WTC11 (cell line): ENCODE measurements around the gene RTP3. TPM values are rescaled to one million over a fixed set of nuclear protein-coding genes. Genes with fewer than 3 reads are reported as not detected.
A peak's percentile ranks its signal among the peaks of the same experiment; 100 is the strongest.

Experiments used
- ATAC-seq: fragments of 200-7000 bp; cut with Tn5 transposase; 2 replicates; pipeline ENCODE4 v1.10.0; 2021; ENCODE audit warnings: mild to moderate bottlenecking, moderate library complexity
- CTCF ChIA-PET: fragments of 300-600 bp; sonication (Branson Sonifier 250); formaldehyde crosslinking; loops from one replicate; lab custom pipeline; 2021; ENCODE audit warnings: antibody characterized with exemption; lab: Charles Lee
- POLR2A ChIA-PET: fragments of 350-600 bp; sonication (Branson Sonifier 250); formaldehyde crosslinking; loops from one replicate; lab custom pipeline; 2021; ENCODE audit warnings: antibody characterized with exemption; lab: Charles Lee
- DNase-seq: peaks from one replicate; pipeline ENCODE4 v3.0.0; 2021; ENCODE audit warnings: low spot score
- H3K27ac Mint-ChIP-seq: 2 replicates; pipeline ENCODE4 v1.8.0; 2021; ENCODE audit warnings: mixed read lengths
- H3K27me3 Mint-ChIP-seq: 2 replicates; pipeline ENCODE4 v1.8.0; 2021; ENCODE audit warnings: low read depth, mild to moderate bottlenecking, moderate library complexity, mixed read lengths
- H3K36me3 Mint-ChIP-seq: 2 replicates; pipeline ENCODE4 v1.8.0; 2021; ENCODE audit warnings: mixed read lengths
- H3K4me1 Mint-ChIP-seq: 2 replicates; pipeline ENCODE4 v1.8.0; 2022; ENCODE audit warnings: mixed read lengths
- H3K4me3 Mint-ChIP-seq: 2 replicates; pipeline ENCODE4 v1.8.0; 2021; ENCODE audit warnings: mild to moderate bottlenecking, moderate library complexity, mixed read lengths
- H3K9me3 Mint-ChIP-seq: 2 replicates; pipeline ENCODE4 v1.8.0; 2021; ENCODE audit warnings: mixed read lengths
- AR ChIP-seq: fragments of 250-450 bp; sonication (Bioruptor Pico); IDR thresholded peaks from 2 replicates; pipeline ENCODE4 v1.9.0; 2021; ENCODE audit warnings: mild to moderate bottlenecking
- ATF1 ChIP-seq: sonication (generic); formaldehyde crosslinking; IDR thresholded peaks from 2 replicates; pipeline ENCODE4 v1.8.1; 2023; ENCODE audit warnings: mild to moderate bottlenecking, moderate library complexity, missing genetic modification reagents
- ATF2 ChIP-seq: sonication (generic); formaldehyde crosslinking; IDR thresholded peaks from 2 replicates; pipeline ENCODE4 v1.8.1; 2022; ENCODE audit warnings: low read depth, missing genetic modification reagents, borderline replicate concordance
- CBFB ChIP-seq: sonication (generic); formaldehyde crosslinking; IDR thresholded peaks from 2 replicates; pipeline ENCODE4 v1.8.1; 2022; ENCODE audit warnings: mild to moderate bottlenecking, low read depth, missing genetic modification reagents
- ELF4 ChIP-seq: sonication (generic); formaldehyde crosslinking; IDR thresholded peaks from 2 replicates; pipeline ENCODE4 v1.8.1; 2022; ENCODE audit warnings: low read depth, mild to moderate bottlenecking, moderate library complexity, missing genetic modification reagents
- ESRRA ChIP-seq: sonication (generic); formaldehyde crosslinking; IDR thresholded peaks from 2 replicates; pipeline ENCODE4 v1.8.1; 2022; ENCODE audit warnings: mild to moderate bottlenecking, missing genetic modification reagents, borderline replicate concordance
- ETV6 ChIP-seq: sonication (generic); formaldehyde crosslinking; IDR thresholded peaks from 2 replicates; pipeline ENCODE4 v1.8.1; 2022; ENCODE audit warnings: mild to moderate bottlenecking, missing genetic modification reagents
- FOXP1 ChIP-seq: sonication (generic); formaldehyde crosslinking; IDR thresholded peaks from 2 replicates; pipeline ENCODE4 v1.8.0; 2022; ENCODE audit warnings: missing genetic modification reagents, mild to moderate bottlenecking, moderate library complexity, borderline replicate concordance
- MXD4 ChIP-seq: fragments of 250-450 bp; sonication (Bioruptor Pico); IDR thresholded peaks from 2 replicates; pipeline ENCODE4 v1.8.0; 2021; ENCODE audit warnings: mild to moderate bottlenecking, moderate library complexity, borderline replicate concordance
- MYBL2 ChIP-seq: sonication (generic); formaldehyde crosslinking; IDR thresholded peaks from 2 replicates; pipeline ENCODE4 v1.8.1; 2023; ENCODE audit warnings: mild to moderate bottlenecking, moderate library complexity, missing genetic modification reagents
- NFYB ChIP-seq: sonication (generic); formaldehyde crosslinking; conservative IDR thresholded peaks from 2 replicates; pipeline ENCODE4 v1.8.0; 2022; ENCODE audit warnings: low read depth, missing genetic modification reagents
- PRRX2 ChIP-seq: fragments of 250-450 bp; sonication (Bioruptor Pico); IDR thresholded peaks from 2 replicates; pipeline ENCODE4 v1.8.0; 2021; ENCODE audit warnings: mild to moderate bottlenecking
- RORB ChIP-seq: fragments of 250-450 bp; sonication (Bioruptor Pico); IDR thresholded peaks from 2 replicates; pipeline ENCODE4 v1.9.0; 2021; ENCODE audit warnings: mild to moderate bottlenecking
- SMAD4 ChIP-seq: sonication (generic); formaldehyde crosslinking; IDR thresholded peaks from 2 replicates; pipeline ENCODE4 v1.8.0; 2022; ENCODE audit warnings: mild to moderate bottlenecking, missing genetic modification reagents
- STAT6 ChIP-seq: sonication (generic); formaldehyde crosslinking; conservative IDR thresholded peaks from 2 replicates; pipeline ENCODE4 v1.8.1; 2023; ENCODE audit warnings: mild to moderate bottlenecking, low read depth, missing genetic modification reagents, moderate library complexity
- ZNF138 ChIP-seq: sonication (generic); formaldehyde crosslinking; conservative IDR thresholded peaks from 2 replicates; pipeline ENCODE4 v1.8.1; 2022; ENCODE audit warnings: mild to moderate bottlenecking, moderate library complexity, missing genetic modification reagents
- ZNF219 ChIP-seq: sonication (generic); formaldehyde crosslinking; IDR thresholded peaks from 2 replicates; pipeline ENCODE4 v1.8.0; 2023; ENCODE audit warnings: missing genetic modification reagents, mild to moderate bottlenecking, borderline replicate concordance
- ZNF281 ChIP-seq: sonication (generic); formaldehyde crosslinking; IDR thresholded peaks from 2 replicates; pipeline ENCODE4 v1.8.0; 2023; ENCODE audit warnings: mild to moderate bottlenecking, missing genetic modification reagents
- ZNF416 ChIP-seq: fragments of 250-450 bp; sonication (Bioruptor Pico); IDR thresholded peaks from 2 replicates; pipeline ENCODE4 v1.9.0; 2021; ENCODE audit warnings: mild to moderate bottlenecking, inconsistent platforms
- total RNA-seq: library from RNA; stranded (reverse); gene quantifications from 3 replicates; pipeline ENCODE4 v1.2.3, GENCODE V29; 2021

The RTP3 gene
- total RNA-seq, 1 experiment from 2014 or later: not detected

- ChIA-PET CTCF (no interaction called here), POLR2A (no interaction called here)
- H3K4me3 Mint-ChIP-seq: no peak overlapping the region
- peaks cover 8% of the 10 kb centered on the region for H3K4me1 Mint-ChIP-seq
- H3K27me3 Mint-ChIP-seq: no peaks in the 10 kb centered on the region
- no peak overlapping the region for H3K27ac Mint-ChIP-seq
- DNase-seq (no peak), ATAC-seq (no peak)
- TF ChIP-seq NFYB (CRISPR knock-in tag) (no peak), AR (CRISPR knock-in tag) (no peak), ETV6 (no peak), ZNF281 (CRISPR knock-in tag) (no peak), STAT6 (CRISPR knock-in tag) (no peak), PRRX2 (CRISPR knock-in tag) (no peak)
- 0 out of 2 replicates have a peak, but pooled peaks cover 3% of the 10 kb centered on the region for H3K36me3 Mint-ChIP-seq
- peaks cover 3% of the 10 kb centered on the region; the same call in 1 of the 2 replicates for H3K9me3 Mint-ChIP-seq
Observed at GRCh38 chr3:46523556-46523955, 25.8 kb downstream of the RTP3 start.

- H3K27me3 Mint-ChIP-seq: no peaks in the 10 kb centered on the region
- ChIA-PET CTCF (no interaction called here), POLR2A (no interaction called here)
- ATAC-seq (peak; percentile 55; the same call in 1 of the 2 replicates), DNase-seq (no peak)
- no peak for TF ChIP-seq AR (CRISPR knock-in tag)
- TF ChIP-seq STAT6 (CRISPR knock-in tag): no peak
- no peak for TF ChIP-seq ATF2 (CRISPR knock-in tag)
- no peak for TF ChIP-seq CBFB
- TF ChIP-seq PRRX2 (CRISPR knock-in tag): no peak
- TF ChIP-seq ZNF219 (CRISPR knock-in tag): no peak
- TF ChIP-seq ESRRA (CRISPR knock-in tag): no peak
- TF ChIP-seq ZNF416: no peak
- no peak for TF ChIP-seq FOXP1
- TF ChIP-seq SMAD4 (CRISPR knock-in tag): no peak
- no peak for TF ChIP-seq ELF4
- TF ChIP-seq MYBL2 (CRISPR knock-in tag): no peak
- TF ChIP-seq ZNF138 (CRISPR knock-in tag): no peak
- TF ChIP-seq ATF1 (CRISPR knock-in tag): no peak
- no peak for TF ChIP-seq MXD4 (CRISPR knock-in tag)
- TF ChIP-seq RORB (CRISPR knock-in tag): no peak
- no peak overlapping the region for H3K4me3 Mint-ChIP-seq
- H3K27ac Mint-ChIP-seq: no peak overlapping the region
- H3K9me3 Mint-ChIP-seq: peaks cover under 1% of the 10 kb centered on the region; the same call in 1 of the 2 replicates
- H3K36me3 Mint-ChIP-seq: 0 out of 2 replicates have a peak, but pooled peaks cover under 1% of the 10 kb centered on the region
- peaks cover 8% of the 10 kb centered on the region for H3K4me1 Mint-ChIP-seq
Observed at GRCh38 chr3:46524008-46524407, 26.2 kb downstream of the RTP3 start.
